ENCODE measurements around the gene RALGAPA2.

- TF ChIP-seq CTCF (IDR thresholded peaks at IDR 0.05), result no peak
- TF ChIP-seq POLR2A (IDR thresholded peaks at IDR 0.05), result no peak
Observed at GRCh38 chr20:20480126-20480525, 232.3 kb downstream of the RALGAPA2 start.

Data from thyroid gland (tissue), 4 donors.